ENCODE measurements around the gene EML6. TPM values are rescaled to one million over a fixed set of nuclear protein-coding genes. Genes with fewer than 3 reads are reported as not detected.

The EML6 gene
- total and polyA plus RNA-seq, 10 of the 15 experiments (the other 5 are each of a cell fraction or from before 2014, with no cell fraction given) = 0.09 to 0.67 (median 0.21) TPM

DNA sequence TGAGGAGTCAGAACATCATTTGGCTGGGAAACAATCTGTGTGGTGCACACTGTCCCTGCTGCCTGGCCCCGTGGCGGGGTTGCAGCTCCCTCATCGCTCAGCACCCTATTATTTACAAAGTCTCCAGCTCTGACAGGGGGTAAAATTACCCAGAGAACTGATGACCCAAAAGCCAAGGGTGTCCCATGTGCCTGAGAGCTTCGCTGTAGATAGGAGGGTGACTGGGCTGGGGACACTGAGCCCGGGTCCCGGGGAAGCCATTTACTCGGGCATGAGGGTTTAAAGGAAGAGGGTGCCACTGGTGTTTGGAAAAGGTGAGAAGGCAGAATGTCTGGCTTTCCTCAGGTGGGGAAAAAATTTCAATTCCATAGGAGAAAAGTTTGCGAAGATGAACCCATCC is 48.2 kb upstream of the EML6 start:
- H3K36me3 ChIP-seq (ENCODE audit: control insufficient read depth in 2 of 2, insufficient read depth in 2 of 2, low read length in 1 of 2) = peaks cover 0 to 2% of the 10 kb centered on the region in 2 experiments; a peak in 1 of 4 replicates
- DNase-seq (ENCODE audit: low read depth, low spot score) = no peak
- intact Hi-C loops (cut with micrococcal nuclease; ENCODE audit: unreplicated experiment) (no loop called here), in situ Hi-C loops (cut with MboI) (no loop called here)
- H2AFZ ChIP-seq (ENCODE audit: control insufficient read depth, low read depth, low read length) = no peak overlapping the region
- no peak overlapping the region for H3K4me3 ChIP-seq
- RAD21 ChIA-PET (ENCODE audit: unreplicated experiment) = interaction anchor here (1.3 to 2.6 kb wide), 3 partner anchors 10 to 94 kb away, joined by 4 to 9 read pairs (median 8); no protein-coding TSS in a partner anchor
- H4K20me1 ChIP-seq (ENCODE audit: control insufficient read depth, insufficient read depth) = no peaks in the 10 kb centered on the region
- ATAC-seq = no peak
- H3K27ac ChIP-seq (ENCODE audit: control insufficient read depth, insufficient read depth) = no peak overlapping the region
- no peaks in the 10 kb centered on the region for H3K27me3 ChIP-seq (replicated peaks in 1 of 2; ENCODE audit: control insufficient read depth in 2 of 2, insufficient read depth in 2 of 2, low read length in 1 of 2)
- H3K9me3 ChIP-seq (replicated peaks; ENCODE audit: control insufficient read depth, insufficient read depth, low read length) = no peaks in the 10 kb centered on the region
- WGBS (ENCODE audit: insufficient coverage, insufficient replicate concordance, low lambda C conversion rate, missing lambda C conversion rate) = 89% methylated on average over 8 of the region's 8 CpGs
- SMC1A ChIA-PET (ENCODE audit: uncharacterized antibody, unreplicated experiment) = interaction anchor here (2.1 to 7.9 kb wide), 3 partner anchors 10 to 151 kb away, joined by 6 to 50 read pairs (median 26); no protein-coding TSS in a partner anchor
- CTCF ChIA-PET = interaction anchor here (1.2 to 6.2 kb wide), 5 partner anchors 9 to 29 kb away, joined by 4 to 47 read pairs (median 26); no protein-coding TSS in a partner anchor
- no peaks in the 10 kb centered on the region for H3K79me2 ChIP-seq (ENCODE audit: control insufficient read depth, insufficient read depth, low read length)
- H3K4me2 ChIP-seq (ENCODE audit: control insufficient read depth, insufficient read depth) = no peak overlapping the region
- BruUV-seq (replicated peaks) = no TSS peak
- H3K9ac ChIP-seq (ENCODE audit: control insufficient read depth, insufficient read depth, low read length) = no peak overlapping the region
- H3K4me1 ChIP-seq (ENCODE audit: control insufficient read depth, insufficient read depth, low read length) = peaks cover 27% of the 10 kb centered on the region
- TF ChIP-seq MXI1 (IDR thresholded peaks at IDR 0.05; ENCODE audit: low read depth, low read length) (no peak), FOXM1 (IDR thresholded peaks at IDR 0.05; ENCODE audit: low read depth, low read length) (no peak), POLR2A (IDR thresholded peaks at IDR 0.05; ENCODE audit: low read depth, low read length) (no peak), STAT1 (conservative IDR thresholded peaks at IDR 0.05) (no peak), NR2C1 (IDR thresholded peaks at IDR 0.05) (no peak), BRCA1 (IDR thresholded peaks at IDR 0.05; ENCODE audit: low read depth, low read length) (no peak), GABPA (IDR thresholded peaks at IDR 0.05; ENCODE audit: low read depth) (no peak), CREB1 (IDR thresholded peaks at IDR 0.05; ENCODE audit: low read depth) (no peak)
- FAIRE-seq = no peak
- POLR2A ChIA-PET = no interaction called here

DNA sequence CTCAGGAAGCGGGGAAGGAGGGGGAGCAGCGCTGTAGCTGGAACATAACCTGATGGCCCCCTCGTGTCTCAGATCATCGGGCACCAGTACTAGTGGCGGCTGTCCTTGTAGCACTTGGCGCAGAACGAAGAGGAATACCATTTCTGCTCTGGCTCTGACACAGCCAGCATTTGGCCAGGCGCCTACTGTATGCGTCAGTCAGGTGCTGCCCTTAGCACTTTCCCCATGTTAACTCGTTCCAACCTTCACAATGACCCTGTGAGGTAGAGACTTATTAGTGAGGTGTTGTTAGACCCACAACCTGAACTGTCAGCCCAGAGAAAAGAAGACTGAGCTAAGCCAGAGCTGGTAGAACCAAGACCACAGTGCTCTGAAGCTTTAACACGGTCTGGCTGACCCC is 47.7 kb upstream of the EML6 start:
- no peak overlapping the region for H3K27ac ChIP-seq (ENCODE audit: control insufficient read depth, insufficient read depth)
- intact Hi-C loops (cut with micrococcal nuclease; ENCODE audit: unreplicated experiment) (no loop called here), in situ Hi-C loops (cut with MboI) (no loop called here)

More for the DNA sequence above, 47.7 kb upstream of the EML6 start:
- Histone ChIP-seq H4K20me1 (ENCODE audit: control insufficient read depth, insufficient read depth) (no peaks in the 10 kb centered on the region), H3K4me3 (no peak overlapping the region), H3K9me3 (replicated peaks; ENCODE audit: control insufficient read depth, insufficient read depth, low read length) (no peaks in the 10 kb centered on the region), H3K4me2 (ENCODE audit: control insufficient read depth, insufficient read depth) (no peak overlapping the region), H2AFZ (ENCODE audit: control insufficient read depth, low read depth, low read length) (no peak overlapping the region), H3K36me3 (ENCODE audit: control insufficient read depth in 2 of 2, insufficient read depth in 2 of 2, low read length in 1 of 2) (0 out of 4 replicates have a peak, but pooled peaks cover 0 to 2% of the 10 kb centered on the region in 2 experiments), H3K4me1 (ENCODE audit: control insufficient read depth, insufficient read depth, low read length) (peaks cover 31% of the 10 kb centered on the region), H3K79me2 (ENCODE audit: control insufficient read depth, insufficient read depth, low read length) (no peaks in the 10 kb centered on the region), H3K9ac (ENCODE audit: control insufficient read depth, insufficient read depth, low read length) (no peak overlapping the region), H3K27me3 (replicated peaks in 1 of 2; ENCODE audit: control insufficient read depth in 2 of 2, insufficient read depth in 2 of 2, low read length in 1 of 2) (no peaks in the 10 kb centered on the region)
- ChIA-PET RAD21 (ENCODE audit: unreplicated experiment) (interaction anchor here (0.9 to 5.9 kb wide), 6 partner anchors 10 to 117 kb away, joined by 3 to 49 read pairs (median 4); no protein-coding TSS in a partner anchor), SMC1A (ENCODE audit: uncharacterized antibody, unreplicated experiment) (interaction anchor here (0.8 to 7.9 kb wide), 6 partner anchors 10 to 151 kb away, joined by 3 to 50 read pairs (median 6); no protein-coding TSS in a partner anchor), POLR2A (no interaction called here), CTCF (interaction anchor here (0.6 to 6.2 kb wide), 6 partner anchors 10 to 372 kb away, joined by 3 to 47 read pairs (median 6); no protein-coding TSS in a partner anchor)
- no peak for TF ChIP-seq RAD51 (IDR thresholded peaks at IDR 0.05)
- no peak for TF ChIP-seq PAX5 (IDR thresholded peaks at IDR 0.05; ENCODE audit: borderline replicate concordance, low read depth, low read length)
- DNase-seq (ENCODE audit: low read depth, low spot score) (no peak), ATAC-seq (no peak), FAIRE-seq (no peak)
- BruUV-seq (replicated peaks) = no TSS peak
- 84% methylated on average over 9 of the region's 11 CpGs for WGBS (ENCODE audit: insufficient coverage, insufficient replicate concordance, low lambda C conversion rate, missing lambda C conversion rate)

Data from GM12878 (cell line).